Endothelial cell (in vitro differentiated cells): ENCODE results near the gene ZNF777. TPM values are rescaled to one million over a fixed set of nuclear protein-coding genes. Genes with fewer than 3 reads are reported as not detected.
A peak's percentile ranks its signal among the peaks of the same experiment; 100 is the strongest.

Experiments
- DNase-seq: peaks from one replicate; pipeline ENCODE4 v3.0.0; 2021; ENCODE audit warnings: low spot score
- H3K27ac Mint-ChIP-seq: one replicate; pipeline ENCODE4 v1.8.0; 2021; ENCODE audit warnings: mixed read lengths, inconsistent platforms; ENCODE audit not compliant: unreplicated experiment
- H3K27me3 Mint-ChIP-seq: one replicate; pipeline ENCODE4 v1.8.0; 2021; ENCODE audit warnings: mild to moderate bottlenecking, moderate library complexity, mixed read lengths, inconsistent platforms; ENCODE audit not compliant: unreplicated experiment
- H3K36me3 Mint-ChIP-seq: one replicate; pipeline ENCODE4 v1.8.0; 2021; ENCODE audit warnings: mild to moderate bottlenecking, low read depth, mixed read lengths, inconsistent platforms; ENCODE audit not compliant: unreplicated experiment
- H3K4me1 Mint-ChIP-seq: one replicate; pipeline ENCODE4 v1.8.0; 2021; ENCODE audit warnings: mild to moderate bottlenecking, mixed read lengths, inconsistent platforms; ENCODE audit not compliant: unreplicated experiment
- H3K4me3 Mint-ChIP-seq: one replicate; pipeline ENCODE4 v1.8.0; 2021; ENCODE audit warnings: mild to moderate bottlenecking, mixed read lengths, inconsistent platforms; ENCODE audit not compliant: unreplicated experiment
- H3K9me3 Mint-ChIP-seq: one replicate; pipeline ENCODE4 v1.8.0; 2021; ENCODE audit warnings: mixed read lengths, inconsistent platforms; ENCODE audit not compliant: unreplicated experiment
- total RNA-seq: library from RNA; stranded (reverse); fragmentation: NEBNext Ultra II Directional; extraction: Animal tissue kit (Norgen Biotek cat#: 25700); gene quantifications from one replicate; pipeline ENCODE4 v1.2.1, GENCODE V29; 2021; ENCODE audit not compliant: unreplicated experiment
- TF ChIP-seq, protein P1 (sequence below): fragments of 200-600 bp; sonication (generic); IDR thresholded peaks from one replicate; pipeline ENCODE4 v1.5.0; 2021; ENCODE audit warnings: antibody characterized with exemption; ENCODE audit not compliant: unreplicated experiment

The ZNF777 gene
- total RNA-seq, 1 donor from 2014 or later, result 13.9 TPM

DNA sequence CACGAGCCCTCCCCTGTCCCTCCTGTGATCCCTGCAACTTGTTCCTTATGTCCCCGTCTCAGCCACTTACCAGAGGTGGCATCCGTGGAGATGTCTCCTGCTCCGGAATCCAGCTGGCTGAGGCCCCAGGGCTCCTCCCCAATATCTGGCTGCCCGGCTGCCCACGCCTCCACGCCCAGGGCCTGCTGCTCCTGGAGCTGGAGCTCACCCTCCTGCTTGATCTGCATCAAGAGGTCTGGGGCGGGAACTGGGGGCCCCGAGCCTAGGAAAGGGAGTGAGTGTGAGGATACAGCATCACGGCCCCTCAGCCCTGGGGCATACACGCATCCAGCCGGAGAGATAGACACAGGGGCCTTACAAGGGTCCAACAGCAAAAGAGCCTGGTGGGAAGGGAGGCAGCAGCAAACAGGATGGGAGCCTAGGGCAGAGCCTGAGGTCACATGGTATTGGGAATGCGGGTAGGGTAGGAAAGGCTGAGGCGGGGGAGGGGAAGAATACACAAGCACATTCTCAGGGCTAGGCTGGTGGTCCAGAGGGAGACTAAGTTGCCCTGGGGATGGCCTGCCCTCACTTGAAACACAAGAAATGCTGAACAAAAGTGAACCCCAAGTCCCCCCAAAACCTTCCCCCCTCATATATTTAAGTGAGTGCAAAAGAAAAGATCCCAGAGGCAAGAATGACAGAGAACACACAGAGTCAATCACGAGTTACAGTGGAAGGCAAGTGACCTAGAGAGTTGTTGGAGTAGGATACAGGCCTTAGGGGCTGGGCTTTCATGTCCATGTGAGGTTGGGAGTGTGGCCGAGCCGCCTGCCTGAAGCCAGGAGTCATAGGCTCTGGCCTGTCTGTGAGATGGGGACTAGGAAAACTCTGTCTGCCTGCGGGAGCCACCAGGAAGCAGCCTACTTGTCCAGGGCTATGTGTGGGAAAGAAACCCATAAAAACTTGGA is 16.9 kb upstream of the ZNF777 start:
- TF ChIP-seq, protein P1, sequence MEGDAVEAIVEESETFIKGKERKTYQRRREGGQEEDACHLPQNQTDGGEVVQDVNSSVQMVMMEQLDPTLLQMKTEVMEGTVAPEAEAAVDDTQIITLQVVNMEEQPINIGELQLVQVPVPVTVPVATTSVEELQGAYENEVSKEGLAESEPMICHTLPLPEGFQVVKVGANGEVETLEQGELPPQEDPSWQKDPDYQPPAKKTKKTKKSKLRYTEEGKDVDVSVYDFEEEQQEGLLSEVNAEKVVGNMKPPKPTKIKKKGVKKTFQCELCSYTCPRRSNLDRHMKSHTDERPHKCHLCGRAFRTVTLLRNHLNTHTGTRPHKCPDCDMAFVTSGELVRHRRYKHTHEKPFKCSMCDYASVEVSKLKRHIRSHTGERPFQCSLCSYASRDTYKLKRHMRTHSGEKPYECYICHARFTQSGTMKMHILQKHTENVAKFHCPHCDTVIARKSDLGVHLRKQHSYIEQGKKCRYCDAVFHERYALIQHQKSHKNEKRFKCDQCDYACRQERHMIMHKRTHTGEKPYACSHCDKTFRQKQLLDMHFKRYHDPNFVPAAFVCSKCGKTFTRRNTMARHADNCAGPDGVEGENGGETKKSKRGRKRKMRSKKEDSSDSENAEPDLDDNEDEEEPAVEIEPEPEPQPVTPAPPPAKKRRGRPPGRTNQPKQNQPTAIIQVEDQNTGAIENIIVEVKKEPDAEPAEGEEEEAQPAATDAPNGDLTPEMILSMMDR, result no peak
- Mint-ChIP-seq H3K36me3 (peaks cover 58% of the 10 kb centered on the region), H3K27ac (no peak overlapping the region), H3K9me3 (peaks cover 7% of the 10 kb centered on the region), H3K4me1 (no peaks in the 10 kb centered on the region), H3K27me3 (peaks cover 4% of the 10 kb centered on the region), H3K4me3 (no peak overlapping the region)
- no peak for DNase-seq

DNA sequence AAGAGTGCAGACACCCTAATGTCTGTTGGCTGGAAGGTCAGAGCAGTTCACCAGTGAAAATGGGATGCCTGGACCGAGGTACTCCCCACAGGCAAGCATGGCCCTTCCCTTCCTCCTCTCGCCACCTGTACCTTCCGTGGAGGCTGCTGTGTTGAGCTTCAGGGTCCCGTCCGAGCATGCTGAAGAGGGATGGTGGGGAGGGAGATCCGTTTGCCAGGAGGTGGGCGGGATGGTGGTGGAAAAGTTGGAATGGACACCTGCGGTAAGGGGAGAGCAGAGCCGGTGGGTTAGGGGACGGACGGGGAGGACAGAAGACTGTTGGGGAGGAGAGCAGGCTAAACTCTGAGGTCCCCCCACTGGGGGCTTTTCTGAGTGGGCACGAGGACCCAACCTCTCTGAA is 15.9 kb upstream of the ZNF777 start:
- Mint-ChIP-seq H3K36me3 (peaks cover 66% of the 10 kb centered on the region), H3K9me3 (peaks cover 7% of the 10 kb centered on the region), H3K27me3 (peaks cover 7% of the 10 kb centered on the region), H3K4me3 (no peak overlapping the region), H3K4me1 (no peaks in the 10 kb centered on the region), H3K27ac (no peak overlapping the region)
- no peak for DNase-seq
- TF ChIP-seq, protein P1, result no peak

DNA sequence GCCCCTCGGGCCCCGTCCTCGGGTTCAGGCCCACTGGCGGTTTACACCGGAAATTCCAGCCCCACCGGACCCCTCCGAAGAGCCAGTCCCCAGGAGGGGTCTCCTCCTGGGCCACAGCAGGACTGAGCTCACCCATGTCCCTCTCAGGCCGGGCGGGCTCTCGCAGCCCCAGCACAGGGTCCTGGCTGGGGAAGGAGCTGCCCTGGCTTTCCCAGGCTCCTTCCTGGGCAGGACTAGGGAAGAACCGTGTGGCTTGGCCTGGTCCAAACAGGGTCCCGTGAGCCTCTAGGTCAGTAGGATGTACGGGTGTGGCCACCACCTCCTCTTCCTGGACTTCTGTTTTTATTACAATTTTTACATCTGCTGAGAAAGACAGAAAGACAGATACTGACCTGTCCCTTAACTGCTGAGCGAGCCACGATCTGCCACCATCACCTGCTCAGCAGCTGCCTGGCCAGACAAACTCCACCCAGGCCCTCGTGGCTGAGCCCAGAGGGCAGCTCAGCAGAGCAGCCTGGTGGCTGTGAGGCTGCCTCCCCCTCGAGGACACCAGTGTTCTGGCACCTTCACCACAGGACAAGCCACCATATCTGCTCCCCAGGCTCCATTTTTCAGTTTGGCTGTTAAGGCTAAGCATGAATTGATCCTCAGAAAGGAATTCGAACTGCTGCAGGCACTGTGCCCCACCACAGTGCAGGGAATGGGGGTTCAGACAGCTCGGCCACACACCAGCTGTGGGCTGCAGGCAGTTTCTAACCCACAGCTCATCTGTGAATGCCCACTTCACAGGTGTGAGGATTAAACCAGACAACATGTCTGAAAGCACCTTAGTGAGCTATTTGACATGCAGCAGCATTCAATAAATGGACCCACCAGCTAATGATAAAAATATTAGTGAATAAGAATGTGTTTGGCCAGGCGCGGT is 14.5 kb upstream of the ZNF777 start:
- TF ChIP-seq, protein P1, result no peak
- H3K4me1 Mint-ChIP-seq, result no peaks in the 10 kb centered on the region
- peak overlapping the region; percentile 42 for H3K27ac Mint-ChIP-seq
- H3K36me3 Mint-ChIP-seq, result peaks cover 74% of the 10 kb centered on the region
- no peak overlapping the region for H3K4me3 Mint-ChIP-seq
- H3K9me3 Mint-ChIP-seq, result peaks cover 7% of the 10 kb centered on the region
- peaks cover 8% of the 10 kb centered on the region for H3K27me3 Mint-ChIP-seq
- DNase-seq, result no peak

- peaks cover 7% of the 10 kb centered on the region for H3K9me3 Mint-ChIP-seq
- no peak overlapping the region for H3K27ac Mint-ChIP-seq
- DNase-seq, result no peak
- no peak overlapping the region for H3K4me3 Mint-ChIP-seq
- peaks cover 12% of the 10 kb centered on the region for H3K27me3 Mint-ChIP-seq
- H3K36me3 Mint-ChIP-seq, result peaks cover 72% of the 10 kb centered on the region
- TF ChIP-seq, protein P1, result no peak
- H3K4me1 Mint-ChIP-seq, result no peaks in the 10 kb centered on the region
These were observed 13.7 kb upstream of the ZNF777 start for GRCh38 chr7:149474309-149475120.
